NOMO-1 treated with DMSO at 0.1 percent for 48 hours (cell line): ENCODE measurements around the gene TDRKH.

Source experiments
- DNase-seq: peaks from one replicate; lab custom pipeline; 2025; ENCODE audit not compliant: unreplicated experiment; lab: John Stamatoyannopoulos, UW

The TDRKH gene, protein sequence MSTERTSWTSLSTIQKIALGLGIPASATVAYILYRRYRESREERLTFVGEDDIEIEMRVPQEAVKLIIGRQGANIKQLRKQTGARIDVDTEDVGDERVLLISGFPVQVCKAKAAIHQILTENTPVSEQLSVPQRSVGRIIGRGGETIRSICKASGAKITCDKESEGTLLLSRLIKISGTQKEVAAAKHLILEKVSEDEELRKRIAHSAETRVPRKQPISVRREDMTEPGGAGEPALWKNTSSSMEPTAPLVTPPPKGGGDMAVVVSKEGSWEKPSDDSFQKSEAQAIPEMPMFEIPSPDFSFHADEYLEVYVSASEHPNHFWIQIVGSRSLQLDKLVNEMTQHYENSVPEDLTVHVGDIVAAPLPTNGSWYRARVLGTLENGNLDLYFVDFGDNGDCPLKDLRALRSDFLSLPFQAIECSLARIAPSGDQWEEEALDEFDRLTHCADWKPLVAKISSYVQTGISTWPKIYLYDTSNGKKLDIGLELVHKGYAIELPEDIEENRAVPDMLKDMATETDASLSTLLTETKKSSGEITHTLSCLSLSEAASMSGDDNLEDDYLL

GRCh38 chr1:151790071-151790939 is at the start of gene TDRKH:
TSS of gene TDRKH (minus strand) at chr1:151790500. CDS start at chr1:151783022, 7,478 bp downstream.
- DNase-seq, result peak; percentile 99

DNA sequence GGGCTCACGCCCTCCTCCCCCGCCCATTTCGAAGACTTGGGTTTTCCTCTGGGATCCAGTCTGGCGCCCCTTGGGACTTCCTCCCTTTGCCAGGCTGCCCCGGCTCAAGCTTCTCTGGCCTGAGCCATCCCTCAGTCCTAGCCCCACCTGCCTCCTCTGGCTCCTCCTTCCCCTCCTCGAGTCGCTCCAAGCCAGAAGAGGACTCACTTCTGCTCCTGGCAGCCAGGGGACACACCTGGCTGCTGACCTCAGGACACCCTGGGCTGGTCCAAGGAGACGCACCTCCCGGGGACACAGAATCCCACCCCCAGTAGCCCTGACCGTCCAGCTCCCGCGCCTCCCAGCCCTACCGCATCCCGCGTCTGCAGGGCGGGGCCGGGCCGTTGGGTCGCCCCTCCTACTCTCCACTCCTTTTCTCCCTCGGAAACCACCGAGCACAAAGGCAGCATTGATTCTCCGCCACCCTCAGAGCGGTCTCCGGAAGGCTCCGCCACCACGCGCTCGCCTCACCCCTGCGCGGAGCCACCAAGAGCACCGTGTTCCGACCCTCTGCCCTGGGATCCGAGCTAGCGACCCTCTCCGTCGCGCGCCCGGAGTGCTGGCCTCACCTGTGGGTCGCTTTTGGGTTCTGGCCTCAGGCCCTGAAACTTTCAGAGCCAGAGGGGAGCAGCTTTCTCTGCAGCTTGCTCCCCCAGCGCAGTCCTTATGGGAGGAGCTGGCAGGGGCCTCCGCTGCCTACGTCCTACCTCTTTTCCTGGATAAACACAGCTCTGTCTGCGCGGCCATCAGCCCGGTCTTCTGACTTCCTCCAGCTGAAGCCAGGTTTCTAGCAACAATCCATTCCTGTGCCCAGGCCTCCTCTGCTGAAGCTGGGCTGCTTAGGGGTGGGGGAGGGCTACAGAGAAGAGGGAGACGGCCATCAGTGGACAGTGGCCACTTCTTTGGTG is 49.4 kb upstream of the TDRKH start, which contains the start of gene C2CD4D:
Gene C2CD4D, minus strand, starts transcription at position 364 of the 947 bp plus-strand sequence. CDS start 831 bp downstream, outside the sequence.
- no peak for DNase-seq

- no peak for DNase-seq
Measured at GRCh38 chr1:151839082-151839412, 48.7 kb upstream of the TDRKH start.

GRCh38 chr1:151838222-151839081 is 48.2 kb upstream of the TDRKH start:
- no peak for DNase-seq

DNA sequence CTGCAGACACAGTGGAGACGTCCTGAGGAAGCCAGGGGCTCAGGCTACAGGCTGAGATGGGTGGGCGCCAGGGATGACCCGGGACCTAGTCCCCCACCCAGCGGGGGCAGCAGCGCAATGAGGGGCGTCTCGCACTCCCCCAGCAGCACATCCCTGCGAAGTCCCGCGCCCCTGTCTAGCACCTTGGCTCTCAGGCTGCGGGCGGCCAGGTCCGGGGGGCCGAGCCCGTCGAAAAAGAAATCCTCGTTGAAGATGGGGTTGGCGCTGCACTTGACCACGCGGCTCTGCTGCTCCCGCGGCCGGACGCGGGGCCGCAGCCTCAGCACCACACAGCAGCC is 47.6 kb upstream of the TDRKH start:
- DNase-seq, result no peak

DNA sequence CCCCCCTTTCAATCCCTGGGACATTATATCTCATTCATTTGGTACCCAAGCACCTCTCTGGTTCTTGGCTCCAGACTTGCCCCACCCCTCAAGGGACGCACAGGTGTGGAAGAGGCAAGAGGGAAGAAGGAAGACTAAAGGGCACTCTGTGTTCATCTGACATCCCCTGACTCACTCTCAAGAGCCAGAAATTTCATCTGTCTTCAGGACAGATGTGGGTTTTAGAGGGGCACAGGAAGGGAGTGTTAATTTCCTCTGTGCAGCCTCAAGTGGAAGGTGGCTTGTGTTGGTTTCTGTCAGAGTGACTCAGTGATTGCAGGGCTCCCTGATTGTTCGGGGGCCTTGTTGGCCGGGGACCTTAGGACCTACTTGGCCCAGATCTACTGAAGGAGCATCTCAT is 46.9 kb upstream of the TDRKH start:
- DNase-seq, result no peak

- no peak for DNase-seq
Measured at GRCh38 chr1:151835596-151835995, 45.3 kb upstream of the TDRKH start.

DNA sequence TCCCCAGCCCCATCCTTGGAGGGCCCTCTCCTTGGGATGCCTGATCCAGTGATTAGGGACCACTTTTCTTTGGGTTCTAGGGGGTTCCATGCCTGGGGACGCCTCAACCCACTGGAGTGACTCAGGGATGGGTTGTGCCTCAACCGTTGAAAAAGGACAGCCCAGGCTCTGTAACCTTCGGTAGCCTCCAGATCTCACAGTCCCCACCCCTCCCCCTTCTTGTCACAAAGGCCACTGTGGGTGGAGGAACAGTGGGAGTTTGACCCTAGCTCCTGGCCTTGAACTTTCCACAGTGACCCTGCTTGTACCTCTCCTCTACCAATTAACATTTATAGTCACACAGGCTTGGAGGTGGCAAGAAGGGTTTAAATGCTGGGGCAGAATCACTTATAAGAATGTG is 43.9 kb upstream of the TDRKH start:
- DNase-seq, result no peak

- DNase-seq, result no peak
Measured at GRCh38 chr1:151833172-151833900, 43.0 kb upstream of the TDRKH start.

DNA sequence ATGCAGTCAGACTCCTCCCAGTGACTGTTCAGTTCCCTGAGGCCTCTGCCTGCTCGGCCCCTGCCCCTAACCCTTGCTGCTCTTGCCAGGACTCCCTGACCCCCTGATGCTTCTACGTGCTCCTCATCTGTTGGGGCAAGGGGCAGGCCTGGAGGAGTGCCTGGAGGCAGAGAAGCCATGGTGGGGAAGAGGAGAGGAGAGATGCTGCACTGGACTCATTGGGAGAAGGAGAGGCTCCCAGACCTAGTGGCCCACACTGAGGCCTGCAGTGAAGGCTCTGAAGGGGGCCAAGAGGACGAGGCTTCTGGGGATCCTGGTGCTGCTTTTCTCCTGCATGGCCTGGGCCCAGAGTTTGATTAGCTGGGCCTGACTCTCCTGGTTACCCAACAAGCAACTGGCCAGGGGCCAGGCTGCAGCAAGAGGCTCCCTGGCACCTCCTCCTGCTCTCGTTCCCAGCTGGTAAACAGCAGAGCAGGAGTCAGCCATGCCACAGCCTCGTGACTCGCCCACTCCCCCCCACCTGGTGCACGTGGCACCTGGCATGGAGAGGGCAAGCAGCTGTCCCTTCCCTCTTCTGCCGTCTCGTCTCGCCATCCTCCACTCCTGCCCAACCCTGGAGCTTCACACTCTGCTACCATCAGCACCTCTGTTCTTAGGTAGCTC is 42.1 kb upstream of the TDRKH start:
- no peak for DNase-seq

DNA sequence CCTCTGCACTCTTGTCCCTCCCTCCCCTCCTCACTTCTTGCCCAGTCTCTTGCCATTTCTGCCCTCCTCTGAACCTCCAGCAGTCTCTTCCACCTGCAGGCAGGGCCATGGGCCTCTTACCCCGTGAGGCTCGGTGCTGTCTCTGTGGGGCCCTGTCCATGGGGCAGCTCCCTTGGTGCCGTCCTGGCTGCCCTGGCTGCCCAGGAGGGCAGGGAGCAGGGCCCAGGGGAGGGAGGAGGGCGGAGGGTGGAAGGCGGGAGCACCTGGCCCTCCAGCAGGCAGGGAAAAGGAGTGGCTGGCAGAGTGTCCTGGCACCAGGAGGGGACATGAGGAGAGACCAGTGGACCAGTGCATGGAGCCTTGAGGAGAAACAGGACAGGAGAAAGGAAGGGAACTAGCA is 41.3 kb upstream of the TDRKH start, which contains the start of gene RORC:
Gene RORC, minus strand, starts transcription at position 198 of the 400 bp plus-strand sequence. Its CDS starts 38 bp downstream, at position 160.
- no peak for DNase-seq

GRCh38 chr1:151831256-151831591 is 40.9 kb upstream of the TDRKH start:
- no peak for DNase-seq

GRCh38 chr1:151830055-151830454 is 39.8 kb upstream of the TDRKH start:
- DNase-seq, result no peak

DNA sequence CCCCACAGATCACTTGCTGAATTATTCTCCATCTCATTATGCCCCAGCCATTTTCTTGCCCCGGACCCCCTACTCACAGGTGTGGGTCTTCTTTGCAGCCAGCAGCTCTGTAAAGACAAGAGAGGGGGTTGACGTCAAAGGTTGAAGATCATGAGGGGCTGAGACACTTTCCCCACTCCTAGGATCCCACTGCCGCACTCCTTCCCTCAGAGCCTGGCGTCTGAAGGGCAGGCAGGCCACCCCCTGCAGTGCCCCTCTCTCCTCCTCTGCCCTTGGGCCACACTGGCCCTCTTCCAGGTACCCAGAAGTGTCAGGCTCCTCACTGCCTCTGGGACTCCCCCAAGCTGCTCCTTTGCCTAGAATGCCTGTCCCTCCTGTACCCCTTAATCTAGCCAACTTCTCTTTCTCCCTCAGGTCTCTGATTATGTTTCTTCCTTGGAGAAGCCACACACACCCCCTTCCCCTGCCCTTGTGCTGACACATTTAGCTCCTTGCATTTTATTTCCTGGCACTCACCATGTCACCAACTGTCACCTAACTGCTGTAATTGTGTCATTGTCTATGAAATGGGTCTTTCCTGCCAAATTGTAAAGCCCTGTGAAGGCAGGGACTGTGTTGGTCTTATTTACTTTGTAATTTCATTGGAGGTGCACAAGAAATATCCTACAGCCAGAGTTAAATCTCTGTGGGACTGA is 39.2 kb upstream of the TDRKH start:
- DNase-seq, result no peak

GRCh38 chr1:151828921-151829320 is 38.6 kb upstream of the TDRKH start:
- peak; percentile 15 for DNase-seq

DNA sequence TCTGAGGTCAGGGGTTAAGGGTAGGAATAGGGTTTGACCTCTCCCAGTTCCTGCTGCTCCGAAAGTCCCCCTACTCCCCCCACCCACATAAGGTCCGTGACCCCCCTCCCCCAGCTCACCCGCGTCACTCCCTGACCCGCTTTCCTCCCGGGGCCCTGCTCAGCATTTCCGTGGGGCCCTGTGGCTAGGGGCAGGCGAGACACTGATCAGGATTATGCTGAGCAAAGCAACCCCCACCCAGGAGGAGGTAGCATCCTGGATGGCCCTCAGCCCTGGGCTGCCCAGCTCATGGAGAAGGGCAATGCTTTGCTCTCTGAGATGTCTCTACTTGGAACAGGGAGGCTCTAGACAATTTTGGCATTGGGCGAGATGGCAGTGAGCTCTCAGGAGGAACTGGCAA is 37.6 kb upstream of the TDRKH start:
- DNase-seq, result no peak

DNA sequence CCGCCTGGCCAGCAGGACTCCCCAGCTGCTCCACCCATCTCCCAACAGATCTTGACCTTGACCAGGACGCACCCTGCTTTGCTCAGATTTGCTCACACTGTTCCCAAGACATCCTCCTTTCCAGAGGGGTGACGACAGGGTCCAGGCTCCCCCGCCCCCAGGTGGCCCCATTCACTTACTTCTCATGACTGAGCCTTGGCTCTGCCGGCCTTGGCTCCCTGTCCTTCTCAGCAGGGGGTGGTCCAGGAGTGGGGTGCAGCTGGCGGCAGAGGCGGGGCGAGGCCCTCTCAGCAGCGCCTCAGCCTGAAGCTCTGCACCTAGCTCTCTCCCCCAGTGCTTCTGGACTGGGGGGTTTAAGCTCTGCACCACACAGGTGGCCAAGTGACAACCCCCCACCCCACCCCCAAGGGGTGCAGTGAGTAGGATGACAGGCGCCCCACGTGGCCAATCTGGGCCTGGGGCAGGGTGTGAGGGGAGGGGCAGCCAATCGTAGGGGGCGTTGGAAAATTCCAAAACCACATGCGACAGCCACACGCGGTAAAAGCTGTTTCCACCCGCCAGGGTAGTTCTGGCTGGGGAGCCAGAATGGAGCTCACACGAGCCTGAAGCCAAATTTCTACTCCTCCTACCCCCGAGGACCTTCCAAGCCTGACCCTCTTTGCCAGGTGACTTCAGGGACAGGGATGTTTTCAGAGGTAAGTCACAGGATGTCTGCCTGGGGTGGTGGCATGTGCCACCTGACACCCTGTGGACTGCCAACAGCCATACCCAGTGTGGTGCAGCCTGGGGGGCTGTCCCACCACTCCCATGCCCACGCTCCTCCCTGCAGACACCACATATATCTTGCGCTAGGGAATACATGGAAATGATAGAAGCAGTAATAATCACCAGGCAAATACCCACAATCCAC is 35.7 kb upstream of the TDRKH start:
- DNase-seq, result no peak
